ENCODE measurements around the gene MTHFD1. TPM values are rescaled to one million over a fixed set of nuclear protein-coding genes. Genes with fewer than 3 reads are reported as not detected.

Gene MTHFD1
- total and polyA plus RNA-seq, 7 donors: 12.0 to 45.6 (median 22.5) TPM

DNA sequence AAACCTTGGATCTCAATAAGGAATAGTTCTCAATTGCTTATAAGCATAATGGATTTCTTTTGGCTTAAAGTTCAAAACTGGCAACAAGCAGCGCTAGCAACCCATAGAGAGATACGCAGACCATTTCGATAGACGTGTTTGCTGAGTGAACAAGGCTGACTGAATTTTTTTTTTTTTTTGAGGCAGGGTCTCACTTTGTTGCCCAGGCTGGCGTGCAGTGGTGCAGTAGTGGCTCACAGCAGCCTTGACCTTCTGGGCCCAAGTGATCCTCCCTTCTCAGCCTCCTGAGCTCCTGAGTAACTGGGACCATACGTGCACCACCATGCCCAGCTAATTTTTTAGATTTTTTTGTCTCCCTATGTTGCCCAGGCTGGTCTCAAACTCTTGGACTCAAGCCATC, 75.7 kb downstream of the MTHFD1 start:
- Histone ChIP-seq H3K4me3 (no peak overlapping the region), H3K4me1 (peaks cover 0 to 14% (median 6%) of the 10 kb centered on the region in 4 donors), H3K27ac (no peak overlapping the region), H3K27me3 (no peaks in the 10 kb centered on the region), H3K9me3 (no peaks in the 10 kb centered on the region), H3K36me3 (no peaks in the 10 kb centered on the region)
- intact Hi-C loops (cut with DNase I): loop anchor here (10.0 kb wide), 1 partner anchor 119 kb away; no protein-coding TSS in a partner anchor
- no peak for DNase-seq
- TF ChIP-seq EP300 (IDR thresholded peaks at IDR 0.05): no peak
- TF ChIP-seq POLR2AphosphoS5 (IDR thresholded peaks at IDR 0.05): no peak
- no peak for TF ChIP-seq POLR2A (IDR thresholded peaks at IDR 0.05)
- TF ChIP-seq, protein P1, sequence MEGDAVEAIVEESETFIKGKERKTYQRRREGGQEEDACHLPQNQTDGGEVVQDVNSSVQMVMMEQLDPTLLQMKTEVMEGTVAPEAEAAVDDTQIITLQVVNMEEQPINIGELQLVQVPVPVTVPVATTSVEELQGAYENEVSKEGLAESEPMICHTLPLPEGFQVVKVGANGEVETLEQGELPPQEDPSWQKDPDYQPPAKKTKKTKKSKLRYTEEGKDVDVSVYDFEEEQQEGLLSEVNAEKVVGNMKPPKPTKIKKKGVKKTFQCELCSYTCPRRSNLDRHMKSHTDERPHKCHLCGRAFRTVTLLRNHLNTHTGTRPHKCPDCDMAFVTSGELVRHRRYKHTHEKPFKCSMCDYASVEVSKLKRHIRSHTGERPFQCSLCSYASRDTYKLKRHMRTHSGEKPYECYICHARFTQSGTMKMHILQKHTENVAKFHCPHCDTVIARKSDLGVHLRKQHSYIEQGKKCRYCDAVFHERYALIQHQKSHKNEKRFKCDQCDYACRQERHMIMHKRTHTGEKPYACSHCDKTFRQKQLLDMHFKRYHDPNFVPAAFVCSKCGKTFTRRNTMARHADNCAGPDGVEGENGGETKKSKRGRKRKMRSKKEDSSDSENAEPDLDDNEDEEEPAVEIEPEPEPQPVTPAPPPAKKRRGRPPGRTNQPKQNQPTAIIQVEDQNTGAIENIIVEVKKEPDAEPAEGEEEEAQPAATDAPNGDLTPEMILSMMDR (IDR thresholded peaks at IDR 0.05): no peak
- 93% methylated on average over 6 of the region's 6 CpGs for WGBS, 2 donors

DNA sequence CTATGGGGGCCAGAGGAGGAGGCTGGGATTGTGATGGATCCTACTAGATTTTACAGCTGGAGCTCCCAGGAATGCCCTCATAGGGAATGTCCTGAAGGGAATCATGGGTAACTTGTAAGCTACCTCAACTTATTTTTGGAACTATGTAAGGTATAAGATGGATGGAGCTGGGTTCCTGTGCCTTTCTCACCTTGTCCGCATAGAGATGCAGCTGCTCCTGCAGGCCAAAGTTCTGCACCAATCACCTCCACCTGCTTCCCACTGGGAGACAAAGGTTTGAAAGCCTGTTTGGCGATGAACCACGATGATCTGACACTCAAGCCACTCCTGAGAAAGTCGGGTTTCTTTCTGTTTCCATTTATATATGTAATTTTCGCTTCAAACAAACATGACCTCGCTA, 76.5 kb downstream of the MTHFD1 start:
- H3K4me3 ChIP-seq: peak overlapping the region; percentile 55 to 83 (median 74)
- no peak for TF ChIP-seq POLR2AphosphoS5 (IDR thresholded peaks at IDR 0.05)
- TF ChIP-seq, protein P1 (IDR thresholded peaks at IDR 0.05): no peak
- no peak for TF ChIP-seq POLR2A (IDR thresholded peaks at IDR 0.05)
- TF ChIP-seq EP300 (IDR thresholded peaks at IDR 0.05): no peak
- intact Hi-C loops (cut with DNase I): loop anchor here (10.0 kb wide), 1 partner anchor 120 kb away; no protein-coding TSS in a partner anchor
- no peaks in the 10 kb centered on the region for H3K27me3 ChIP-seq
- 4 to 10% methylated on average over 6 of the region's 6 CpGs for WGBS, 2 donors
- peaks cover 0 to 14% (median 6%) of the 10 kb centered on the region in 4 donors for H3K4me1 ChIP-seq
- no peak for DNase-seq
- H3K27ac ChIP-seq: peak overlapping the region in 2 of 4 donors; percentile 78 to 80
- H3K9me3 ChIP-seq: no peaks in the 10 kb centered on the region
- H3K36me3 ChIP-seq: no peaks in the 10 kb centered on the region

DNA sequence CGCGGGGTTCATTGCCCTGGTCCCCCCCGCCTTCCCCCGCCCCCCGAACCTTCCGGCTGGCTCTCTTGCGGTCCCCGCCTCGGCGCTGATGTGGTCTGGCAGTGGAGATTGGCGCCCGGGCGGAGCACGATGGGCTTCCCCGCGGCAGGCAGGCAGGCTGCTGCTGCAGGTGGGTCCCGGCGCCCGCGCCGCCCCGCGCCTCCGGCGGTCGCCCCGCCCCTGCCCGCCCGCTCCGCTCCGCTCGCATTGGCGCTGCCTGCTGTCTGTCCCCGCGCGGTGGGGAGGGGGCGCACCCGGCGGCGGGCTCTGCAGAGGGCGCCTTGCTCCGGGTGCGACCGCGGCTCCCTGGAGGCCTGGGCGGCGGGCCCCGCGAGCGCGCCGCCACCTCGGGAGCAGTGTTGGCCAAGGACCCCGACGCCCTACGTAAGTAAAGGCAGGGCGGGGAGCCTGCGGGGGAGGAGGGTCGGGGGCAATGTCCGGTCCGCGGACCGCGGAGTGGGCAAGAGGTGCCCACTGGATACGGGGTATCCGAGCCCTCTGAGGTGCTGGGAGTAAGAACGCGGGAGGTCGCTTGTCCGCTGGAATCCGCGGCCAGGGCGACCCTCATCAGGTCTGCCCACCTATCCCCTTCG, 77.2 kb downstream of the MTHFD1 start, which contains the start of gene AKAP5:
Gene AKAP5 (plus strand): TSS at position 309 of the 632 bp plus-strand sequence. CDS start 2,896 bp downstream, outside the sequence.
- Histone ChIP-seq H3K27ac (peak within 1 kb of the TSS; percentile 72 to 80 (median 78)), H3K36me3 (no peaks in the 10 kb centered on the region), H3K4me3 (peak within 1 kb of the TSS; percentile 55 to 83 (median 74)), H3K4me1 (peaks cover 0 to 14% (median 6%) of the 10 kb centered on the region in 4 donors), H3K9me3 (no peaks in the 10 kb centered on the region), H3K27me3 (no peaks in the 10 kb centered on the region)
- WGBS, 2 donors: 0 to 1% methylated on average over 74 of the region's 74 CpGs
- DNase-seq: no peak
- TF ChIP-seq POLR2AphosphoS5 (IDR thresholded peaks at IDR 0.05) (no peak), EP300 (IDR thresholded peaks at IDR 0.05) (no peak), POLR2A (IDR thresholded peaks at IDR 0.05) (no peak)
- TF ChIP-seq, protein P1 (IDR thresholded peaks at IDR 0.05): no peak
- intact Hi-C loops (cut with DNase I): loop anchor here (10.0 kb wide), 1 partner anchor 121 kb away; no protein-coding TSS in a partner anchor

DNA sequence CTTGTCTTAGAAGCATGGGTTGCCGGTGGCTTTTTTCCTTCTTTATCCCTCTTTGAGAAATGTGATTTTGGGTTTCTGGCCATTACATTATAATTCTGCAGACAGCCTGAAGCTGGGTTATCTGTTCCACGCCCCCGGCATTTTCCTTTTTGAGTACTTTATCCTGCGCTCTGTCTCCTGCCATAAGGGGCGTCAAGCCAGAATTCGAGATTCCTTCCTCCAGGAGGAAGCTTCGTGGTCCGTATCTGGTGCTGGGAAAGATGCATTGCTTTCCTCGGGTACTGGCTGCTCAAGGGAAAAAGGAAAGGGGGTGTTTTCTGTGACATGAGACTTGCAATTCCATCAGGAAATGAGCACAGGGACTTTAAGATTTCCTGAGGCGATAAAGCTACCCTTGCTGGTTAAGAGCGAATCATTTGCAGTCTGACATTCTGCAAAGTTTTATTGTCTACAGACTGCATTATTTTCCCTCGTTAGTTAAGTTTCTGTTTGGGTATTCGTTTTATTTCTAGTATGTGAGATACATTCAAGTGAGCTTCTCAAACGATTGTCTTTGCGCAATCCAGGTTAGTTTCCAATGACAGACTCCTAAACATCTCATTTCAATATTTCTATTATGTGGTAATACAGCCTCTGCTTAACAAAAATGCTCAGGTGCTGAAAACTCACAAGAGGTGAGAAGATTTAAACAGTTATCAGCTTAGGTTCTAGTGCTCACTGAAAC, 77.8 kb downstream of the MTHFD1 start:
- no peaks in the 10 kb centered on the region for H3K36me3 ChIP-seq
- H3K27me3 ChIP-seq: no peaks in the 10 kb centered on the region
- peaks cover 0 to 14% (median 6%) of the 10 kb centered on the region in 4 donors for H3K4me1 ChIP-seq
- 3 to 9% methylated on average over 15 of the region's 15 CpGs for WGBS, 2 donors
- intact Hi-C loops (cut with DNase I): loop anchor here (2.0 to 10.0 kb wide), 2 partner anchors 37 to 121 kb away; partner anchors contain the start of gene ZBTB25
- TF ChIP-seq, protein P1 (IDR thresholded peaks at IDR 0.05): peak in 3 of 4 experiments; percentile 28 to 44 (median 32)
- TF ChIP-seq POLR2AphosphoS5 (IDR thresholded peaks at IDR 0.05) (peak in 1 of 4 donors; percentile 32), POLR2A (IDR thresholded peaks at IDR 0.05) (no peak), EP300 (IDR thresholded peaks at IDR 0.05) (no peak)
- peak overlapping the region; percentile 72 to 80 (median 78) for H3K27ac ChIP-seq
- no peak for DNase-seq
- H3K9me3 ChIP-seq: no peaks in the 10 kb centered on the region
- H3K4me3 ChIP-seq: peak overlapping the region; percentile 55 to 83 (median 74)

Measured in sigmoid colon (tissue), 7 donors.